Measurements from ENCODE around the gene CROCC2.

Gene CROCC2

GRCh38 chr2:240992572-240993291 is 86.6 kb downstream of the CROCC2 start:
- DNase-seq = no peak

DNA sequence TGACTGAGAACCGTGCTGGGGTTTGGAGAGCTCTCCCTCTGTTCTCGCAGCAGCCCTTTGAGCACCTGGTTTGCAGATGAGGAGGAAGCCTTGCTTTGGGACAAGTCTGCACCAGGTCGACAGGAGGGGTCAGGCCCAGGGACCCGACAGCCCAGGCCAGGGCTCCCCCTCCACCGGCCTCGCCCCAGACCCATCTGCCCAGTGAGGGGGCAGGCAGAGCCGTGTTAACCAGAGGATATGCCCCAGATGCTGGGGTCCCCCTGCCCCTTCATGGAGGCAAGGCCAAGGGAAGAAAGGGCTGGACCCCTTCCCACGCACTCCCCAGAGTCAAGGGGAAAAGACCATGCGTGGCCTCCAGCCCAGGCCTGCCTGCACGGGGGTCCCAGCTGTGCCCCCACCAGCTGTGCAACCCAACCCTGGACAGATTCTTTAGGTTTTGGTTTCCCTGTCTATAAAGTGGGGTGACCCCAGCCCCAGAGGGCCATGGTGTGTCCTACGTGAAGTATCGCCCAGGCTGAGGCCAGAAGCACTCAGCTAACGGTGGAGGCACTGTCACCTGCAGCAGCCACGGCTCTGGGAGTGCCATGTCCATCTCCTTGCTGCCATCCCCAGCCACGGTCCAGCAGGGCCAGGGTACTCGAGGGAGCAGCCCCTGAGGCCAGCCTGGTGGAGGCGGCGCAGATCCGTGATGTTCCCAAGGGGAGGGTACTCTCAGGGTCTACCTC is 87.5 kb downstream of the CROCC2 start:
- DNase-seq = no peak

- no peak for DNase-seq
Measured at GRCh38 chr2:240994171-240994896, 88.2 kb downstream of the CROCC2 start.

GRCh38 chr2:240995041-240996021 is 89.2 kb downstream of the CROCC2 start:
- no peak for DNase-seq

- DNase-seq = no peak
Measured at GRCh38 chr2:240996161-240996833, 90.2 kb downstream of the CROCC2 start.

- DNase-seq = no peak
Measured at GRCh38 chr2:240996834-240997140, 90.7 kb downstream of the CROCC2 start.

GRCh38 chr2:240997141-240997855 is 91.2 kb downstream of the CROCC2 start:
- DNase-seq = no peak

GRCh38 chr2:240997856-240998705 is 91.9 kb downstream of the CROCC2 start, which contains the start of gene SNED1:
TSS of gene SNED1 (plus strand) at chr2:240998618. CDS start at chr2:240998838, 220 bp downstream.
- no peak for DNase-seq

DNA sequence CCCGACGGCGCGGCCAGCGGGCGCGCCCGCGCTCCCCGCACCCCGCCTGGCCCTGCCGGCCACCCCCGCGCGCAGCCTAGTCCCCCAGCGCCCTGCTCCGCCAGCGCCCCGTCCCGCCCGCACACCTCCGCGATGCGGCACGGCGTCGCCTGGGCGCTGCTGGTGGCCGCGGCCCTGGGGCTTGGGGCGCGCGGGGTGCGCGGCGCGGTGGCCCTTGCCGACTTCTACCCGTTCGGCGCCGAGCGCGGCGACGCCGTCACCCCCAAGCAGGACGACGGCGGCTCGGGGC is 92.5 kb downstream of the CROCC2 start:
- no peak for DNase-seq

DNA sequence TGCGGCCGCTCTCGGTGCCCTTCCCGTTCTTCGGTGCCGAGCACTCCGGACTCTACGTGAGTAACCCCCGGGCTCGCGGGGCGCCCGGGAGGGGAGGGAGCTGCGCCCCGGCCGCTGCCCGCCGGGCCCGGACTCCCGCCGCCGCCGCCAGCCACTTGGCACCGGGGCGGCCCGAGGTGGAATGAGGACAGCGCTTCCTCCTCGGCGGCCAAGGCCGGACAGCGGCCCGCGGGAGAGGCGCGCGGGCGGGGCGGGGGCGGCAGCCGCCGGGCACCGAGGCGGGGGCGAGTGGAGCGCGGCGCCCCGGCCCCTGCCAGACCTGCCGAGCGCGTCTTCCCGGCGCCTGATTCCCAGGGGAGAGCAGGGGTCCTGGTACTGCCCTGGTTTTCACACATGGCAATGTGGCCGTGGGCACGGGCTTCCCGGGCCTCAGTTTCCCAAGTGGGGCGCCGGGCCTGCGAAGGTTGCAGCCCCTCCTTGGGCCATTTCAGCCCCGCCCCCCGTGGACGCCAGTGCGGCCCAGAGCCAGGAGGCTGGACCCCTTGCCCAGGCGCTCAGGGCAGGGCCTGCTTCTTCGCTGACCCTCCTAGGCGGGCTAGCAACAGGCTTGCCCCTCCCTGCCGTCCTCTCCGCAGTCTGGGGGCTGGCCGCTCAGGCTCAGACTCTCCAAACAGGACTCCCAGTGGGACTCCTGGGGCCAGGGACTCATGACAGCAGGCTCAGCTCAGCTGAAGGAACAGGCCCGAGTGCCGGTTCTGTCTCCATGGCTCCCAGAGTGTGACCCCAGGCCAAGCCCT is 93.1 kb downstream of the CROCC2 start:
- no peak for DNase-seq

DNA sequence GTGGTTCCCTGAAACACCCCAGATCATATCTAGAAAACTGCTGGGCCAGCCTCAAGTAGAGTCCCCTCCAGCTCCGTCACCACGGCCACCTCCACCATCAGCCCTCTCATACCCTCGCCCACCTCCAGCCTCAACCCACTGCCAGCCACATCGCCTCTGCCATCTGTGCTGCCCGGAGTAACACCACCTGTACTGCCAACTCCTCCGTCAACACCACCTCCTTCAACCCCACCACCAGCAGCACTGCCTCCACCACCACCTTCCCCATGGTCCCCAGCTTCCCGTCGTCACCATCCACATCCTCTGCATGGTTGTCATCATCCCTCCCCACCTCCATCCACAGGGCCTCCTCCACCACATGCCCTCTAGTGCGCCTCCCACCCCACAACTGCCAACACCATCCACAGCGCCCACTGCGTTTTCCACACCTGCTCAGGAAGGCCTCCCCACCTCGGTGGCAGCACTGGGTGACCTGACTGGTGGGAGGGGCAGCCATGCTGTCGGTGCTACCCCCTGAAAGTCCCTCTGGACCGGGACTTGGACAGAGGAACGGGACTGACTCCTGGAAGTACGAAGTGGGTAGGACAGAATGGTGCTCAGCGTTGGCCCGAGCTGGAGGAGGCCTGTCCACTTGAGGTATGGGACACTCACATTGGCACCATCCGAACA is 93.9 kb downstream of the CROCC2 start:
- no peak for DNase-seq

GRCh38 chr2:241000831-241001321 is 94.7 kb downstream of the CROCC2 start:
- no peak for DNase-seq

DNA sequence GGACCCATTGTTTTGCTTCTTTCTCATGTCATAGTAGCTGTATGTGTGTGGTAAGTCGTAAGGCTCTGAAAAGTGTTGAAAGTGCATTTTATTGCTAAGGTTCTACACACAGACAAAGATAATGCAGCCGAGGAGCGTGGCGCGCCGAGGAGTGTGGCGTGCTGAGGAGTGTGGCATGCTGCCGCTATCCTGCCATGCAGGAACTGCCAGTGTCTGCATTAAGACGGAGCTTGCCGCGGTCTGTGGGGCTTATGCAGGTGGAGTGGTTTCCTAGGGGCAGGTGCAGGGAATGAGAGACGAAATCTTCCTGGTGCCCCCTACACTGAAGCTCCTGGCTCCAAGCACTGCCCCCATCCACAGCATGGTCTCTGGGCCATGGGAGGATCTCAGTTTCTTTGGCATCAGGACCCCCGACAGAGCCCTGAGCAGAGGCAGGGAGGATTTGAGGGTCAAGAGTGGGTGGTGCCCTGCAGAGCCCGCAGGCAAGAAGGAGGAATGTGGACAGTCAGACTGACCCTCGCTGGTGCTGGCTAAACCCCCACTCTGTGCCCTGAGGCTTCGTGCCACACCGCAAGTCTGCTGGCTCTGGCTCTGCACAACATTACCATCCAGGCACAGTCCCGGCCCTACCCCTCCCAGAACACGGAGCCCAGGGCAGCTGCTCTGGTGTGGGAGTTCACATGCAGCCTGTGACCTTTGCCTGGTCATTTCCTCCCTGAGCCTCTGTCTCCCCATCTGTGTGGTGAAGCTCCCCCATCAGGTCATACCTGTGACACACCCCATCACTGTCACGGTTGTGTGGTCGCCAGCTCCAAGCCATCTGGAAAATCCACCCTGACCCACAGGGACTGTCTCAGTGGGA is 95.5 kb downstream of the CROCC2 start:
- DNase-seq = no peak

DNA sequence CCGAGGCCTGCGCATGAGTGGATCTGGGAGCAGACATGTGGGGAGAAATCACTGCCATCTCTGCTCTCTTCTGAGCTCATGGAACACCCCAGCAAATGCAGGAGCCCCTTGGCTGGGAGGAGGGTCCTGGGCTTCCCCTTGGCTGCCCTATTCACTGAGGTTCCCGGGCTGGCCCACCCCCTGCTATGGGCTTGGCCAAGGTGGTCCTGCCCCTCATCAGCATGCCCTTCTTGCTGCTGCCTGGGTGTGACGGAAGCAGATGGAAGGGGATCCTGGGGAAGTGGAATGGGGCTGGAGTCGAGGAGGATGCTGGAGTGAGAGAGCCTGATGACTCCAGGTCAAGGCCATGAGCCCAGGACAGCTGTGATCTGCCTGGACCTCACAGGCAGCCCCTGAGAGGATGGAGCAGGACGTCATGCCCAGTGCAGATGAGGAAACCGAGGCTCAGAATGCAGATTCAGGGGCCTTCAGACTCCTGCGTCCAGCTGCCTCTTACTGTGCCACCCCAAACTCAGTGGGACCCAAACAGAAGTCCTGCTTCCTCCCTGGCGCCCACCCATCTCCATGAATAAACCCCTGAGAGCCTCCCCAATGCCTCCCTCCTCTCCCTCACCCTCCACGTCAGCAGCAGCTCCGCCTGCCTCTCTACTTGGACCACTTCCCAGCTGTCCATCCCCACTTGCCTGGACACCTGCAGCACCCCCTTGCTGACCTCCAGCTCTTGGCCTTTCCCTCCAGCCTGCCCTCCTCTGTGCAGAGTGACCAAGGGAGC is 96.3 kb downstream of the CROCC2 start:
- no peak for DNase-seq

DNA sequence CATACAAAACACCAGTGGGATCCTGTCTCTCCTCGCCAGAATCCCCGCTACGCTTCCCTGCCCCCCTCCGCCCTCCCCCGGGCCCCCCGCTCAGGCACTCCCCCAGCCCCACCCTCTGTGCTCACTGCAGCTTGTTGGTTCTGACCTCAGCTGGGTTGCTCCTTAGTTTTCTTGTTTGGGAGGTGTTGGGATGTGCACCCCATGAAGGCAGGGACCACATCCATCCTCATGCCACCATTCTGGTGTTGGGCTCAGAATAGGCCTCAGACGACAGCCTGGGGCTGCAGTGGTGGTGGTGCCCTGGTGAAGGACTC is 96.9 kb downstream of the CROCC2 start:
- DNase-seq = no peak

DNA sequence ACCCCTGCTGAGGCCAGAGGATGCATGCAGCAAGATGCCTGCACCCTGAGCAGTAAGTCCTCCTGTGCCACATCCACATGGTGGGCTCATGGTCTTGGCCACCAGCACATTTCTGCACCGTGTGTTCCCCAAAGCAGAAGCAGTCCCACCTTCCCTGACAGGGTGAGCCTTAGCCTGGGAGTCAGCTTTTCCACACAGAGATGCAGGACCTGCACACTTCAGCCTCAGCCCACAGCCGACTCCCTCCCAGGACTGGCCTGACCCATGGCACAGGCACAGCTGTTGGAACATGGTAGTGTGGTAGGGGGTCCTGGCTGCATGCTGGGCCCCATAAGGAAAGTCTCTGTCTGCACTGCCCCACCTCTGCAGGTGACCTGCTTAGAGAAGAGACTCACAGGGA is 97.2 kb downstream of the CROCC2 start:
- no peak for DNase-seq

GRCh38 chr2:241003830-241004564 is 97.9 kb downstream of the CROCC2 start:
- DNase-seq = no peak

Data from NCI-H2081 treated with DMSO at 0.1 percent for 48 hours (cell line).